GM19328 (cell line): ENCODE data around the gene SLC35G3.
"Not testable (repeated sequence)": the region's sequence is repeated elsewhere in the genome, so short reads cannot be mapped to it uniquely, and the experiment has no call there.

Source experiments
- ATAC-seq: cut with Tn5 transposase; IDR thresholded peaks from one replicate; pipeline ENCODE4 v1.9.1; 2021; ENCODE audit warnings: mild to moderate bottlenecking, moderate library complexity; ENCODE audit not compliant: unreplicated experiment

Gene SLC35G3

DNA sequence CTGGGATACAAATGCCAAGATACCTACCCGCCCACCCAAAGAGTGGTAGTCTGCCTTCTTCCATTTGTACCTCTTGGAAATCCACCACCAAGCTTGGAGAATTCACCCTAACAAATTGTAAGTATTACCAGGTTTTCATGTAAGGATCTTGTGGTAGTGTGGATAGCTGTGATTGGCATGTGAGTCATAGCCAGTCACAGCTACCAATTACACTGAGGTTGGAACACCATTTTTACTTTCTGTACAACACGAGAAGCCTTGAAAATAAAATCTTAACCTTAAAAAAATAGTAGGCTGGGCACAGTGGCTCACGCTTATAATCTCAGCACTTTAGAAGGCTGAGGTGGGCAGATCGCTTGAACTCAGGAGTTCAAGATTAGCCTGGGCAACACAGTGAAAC lies 18.5 kb upstream of the SLC35G3 start:
- no peak for ATAC-seq

DNA sequence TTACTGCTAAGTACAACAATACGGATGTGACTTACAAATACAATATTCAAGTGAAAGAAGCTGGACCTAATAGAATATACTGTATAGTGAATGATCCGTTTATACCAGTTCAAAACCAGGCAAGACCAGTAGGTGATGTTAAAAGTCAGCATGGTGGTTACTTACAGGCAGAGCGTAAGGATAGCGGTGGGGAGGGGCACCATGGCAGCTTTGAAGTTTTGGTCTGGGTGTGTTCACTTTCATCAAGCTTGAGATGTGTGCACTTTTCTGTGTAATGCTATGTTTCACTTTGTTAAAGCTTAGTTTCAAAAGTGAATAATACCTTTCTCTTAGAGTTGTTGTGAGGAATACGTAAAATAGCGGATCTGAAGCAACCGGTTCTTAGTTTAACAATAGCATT lies 16.5 kb upstream of the SLC35G3 start:
- ATAC-seq, result no peak

- ATAC-seq, result not testable (repeated sequence)
Measured at GRCh38 chr17:35202582-35202981, 8.4 kb upstream of the SLC35G3 start.

DNA sequence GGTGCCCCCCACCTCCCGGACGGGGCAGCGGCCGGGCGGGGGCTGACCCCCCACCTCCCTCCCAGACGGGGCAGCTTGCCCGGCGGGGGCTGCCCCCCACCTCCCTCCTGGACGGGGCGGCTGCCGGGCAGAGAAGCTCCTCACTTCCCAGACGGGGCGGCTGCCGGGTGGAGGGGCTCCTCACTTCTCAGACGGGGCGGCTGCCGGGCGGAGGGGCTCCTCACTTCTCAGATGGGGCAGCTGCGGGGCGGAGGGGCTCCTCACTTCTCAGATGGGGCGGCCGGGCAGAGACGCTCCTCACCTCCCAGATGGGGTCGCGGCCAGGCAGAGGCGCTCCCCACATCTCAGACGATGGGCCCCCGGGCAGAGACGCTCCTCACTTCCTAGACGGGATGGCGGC lies 869 bp upstream of the SLC35G3 start:
- not testable (repeated sequence) for ATAC-seq

GRCh38 chr17:35192708-35193107 lies 1.5 kb downstream of the SLC35G3 start:
- no peak for ATAC-seq

DNA sequence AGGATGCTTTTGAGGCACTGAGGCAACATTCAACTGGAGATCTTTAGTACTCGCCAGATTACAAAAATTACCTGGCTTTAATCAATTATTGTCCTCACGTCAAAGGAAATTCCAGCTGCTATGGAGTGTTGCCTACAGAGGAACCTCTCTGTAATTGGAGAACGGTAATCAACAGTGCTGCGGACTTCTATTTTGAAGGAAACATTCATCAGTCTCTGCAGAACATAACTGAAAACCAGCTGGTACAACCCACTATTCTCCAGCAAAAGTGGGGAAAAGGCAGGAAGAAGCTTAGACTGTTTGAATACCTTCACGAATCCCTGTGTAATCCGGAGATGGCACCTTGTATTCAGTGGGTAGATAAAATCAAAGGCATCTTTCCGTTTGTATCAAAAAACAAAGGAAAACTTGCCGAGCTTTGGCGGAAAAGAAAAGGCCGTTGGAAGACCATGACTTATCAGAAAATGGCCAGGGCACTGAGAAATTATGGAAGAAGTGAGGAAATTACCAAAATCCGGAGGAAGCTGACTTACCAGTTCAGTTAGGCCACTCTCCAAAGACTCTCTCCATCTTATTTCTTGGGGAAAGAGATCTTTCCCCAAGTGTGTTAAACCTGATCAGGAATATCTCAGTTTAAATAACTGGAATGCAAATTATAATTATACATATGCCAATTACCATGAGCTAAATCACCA lies 3.0 kb downstream of the SLC35G3 start:
- no peak for ATAC-seq

DNA sequence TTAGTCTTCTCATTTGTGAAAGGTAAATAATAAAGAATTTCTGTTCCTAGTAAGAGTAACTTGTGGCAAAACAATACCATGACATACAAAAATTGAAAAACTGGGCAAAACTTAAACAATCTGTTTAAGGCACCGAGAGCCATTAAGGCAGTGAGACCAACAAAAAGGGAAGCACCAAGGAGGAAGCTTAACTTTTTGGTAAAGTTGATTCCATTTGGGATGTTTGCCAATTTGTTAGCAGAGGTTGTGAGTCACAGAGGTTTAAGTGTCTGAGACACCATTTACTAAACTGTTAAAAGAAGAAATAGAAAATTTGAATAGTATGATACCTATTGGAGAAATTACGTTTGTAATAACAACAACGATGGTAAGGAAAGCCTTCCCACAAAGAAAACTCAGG lies 4.9 kb downstream of the SLC35G3 start:
- no peak for ATAC-seq

DNA sequence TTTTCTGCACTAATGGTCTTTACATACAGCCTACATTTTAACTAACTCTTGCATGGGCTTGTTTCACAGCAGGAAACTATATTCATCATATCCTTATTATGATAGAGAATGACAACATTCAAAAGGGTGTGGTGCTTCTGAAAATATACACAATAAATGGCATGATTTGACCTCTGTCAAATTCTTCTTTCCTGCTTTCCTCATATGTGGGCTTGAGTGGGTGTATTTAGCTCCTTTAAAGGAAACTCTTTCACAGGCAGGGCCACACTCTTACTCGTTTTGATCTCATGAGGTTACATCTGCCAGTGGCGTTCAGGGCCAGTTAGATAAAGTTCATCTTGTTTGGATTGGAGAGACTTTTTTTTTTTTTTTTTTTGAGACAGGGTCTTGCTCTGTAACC lies 6.1 kb downstream of the SLC35G3 start:
- ATAC-seq, result no peak

DNA sequence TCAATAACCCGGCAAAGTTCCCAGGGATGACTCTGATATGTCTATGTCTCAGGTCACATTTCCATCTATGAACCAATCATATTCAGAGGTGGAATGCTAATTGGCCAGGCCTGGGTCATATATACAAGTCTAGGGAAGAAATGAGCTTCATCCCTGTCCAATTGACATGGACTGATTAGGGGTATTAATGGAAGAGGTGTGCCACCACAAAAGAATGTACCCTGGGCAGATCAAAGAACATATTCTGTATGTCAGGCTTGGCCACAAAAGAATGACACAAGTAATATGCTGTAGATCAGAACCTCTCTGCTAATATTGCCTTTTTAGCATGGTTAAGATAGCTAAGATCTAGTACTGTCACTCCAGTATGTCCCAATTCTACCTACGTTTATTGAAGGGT lies 6.7 kb downstream of the SLC35G3 start:
- ATAC-seq, result no peak

DNA sequence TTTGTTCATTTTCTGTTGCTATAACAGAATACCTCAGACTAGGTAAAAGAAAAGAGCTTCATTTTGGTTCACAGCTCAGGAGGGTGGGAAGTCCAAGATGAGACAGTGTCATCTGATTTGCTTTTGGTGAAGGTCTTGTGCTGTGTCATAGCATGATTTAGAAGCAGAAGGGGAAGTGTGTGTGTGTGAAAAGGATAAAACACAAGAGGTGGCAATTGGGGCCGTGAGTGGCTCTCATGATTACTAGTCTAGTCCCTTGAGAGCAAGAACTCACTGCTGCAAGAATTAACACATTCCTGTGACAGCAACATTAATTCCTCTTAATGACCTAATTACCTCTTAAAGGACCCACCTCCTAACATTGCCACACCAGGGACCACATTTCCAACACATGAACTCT lies 8.3 kb downstream of the SLC35G3 start:
- ATAC-seq, result no peak

GRCh38 chr17:35184274-35184673 lies 9.9 kb downstream of the SLC35G3 start:
- ATAC-seq, result no peak

GRCh38 chr17:35183332-35183731 lies 10.9 kb downstream of the SLC35G3 start:
- no peak for ATAC-seq

- not testable (repeated sequence) for ATAC-seq
Measured at GRCh38 chr17:35179379-35179778, 14.8 kb downstream of the SLC35G3 start.

DNA sequence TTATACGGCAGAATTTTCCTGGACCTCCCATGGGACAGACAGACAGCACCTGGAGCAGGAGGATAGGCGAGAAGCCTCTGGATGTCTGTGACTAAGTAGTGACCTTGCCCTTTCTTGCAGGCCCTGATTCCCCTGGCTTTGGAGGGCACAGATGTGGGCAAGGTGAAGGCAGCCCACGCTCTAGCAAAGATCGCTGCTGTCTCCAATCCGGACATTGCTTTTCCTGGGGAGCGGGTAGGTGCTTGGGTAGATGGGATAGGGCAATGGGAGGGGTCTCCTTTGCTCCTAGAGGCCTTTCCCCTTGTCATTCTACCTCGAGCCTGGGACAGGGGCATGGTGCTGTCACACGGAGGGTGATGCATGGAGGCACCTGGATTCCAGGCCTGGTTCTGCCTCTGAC lies 17.3 kb downstream of the SLC35G3 start:
- no peak for ATAC-seq

DNA sequence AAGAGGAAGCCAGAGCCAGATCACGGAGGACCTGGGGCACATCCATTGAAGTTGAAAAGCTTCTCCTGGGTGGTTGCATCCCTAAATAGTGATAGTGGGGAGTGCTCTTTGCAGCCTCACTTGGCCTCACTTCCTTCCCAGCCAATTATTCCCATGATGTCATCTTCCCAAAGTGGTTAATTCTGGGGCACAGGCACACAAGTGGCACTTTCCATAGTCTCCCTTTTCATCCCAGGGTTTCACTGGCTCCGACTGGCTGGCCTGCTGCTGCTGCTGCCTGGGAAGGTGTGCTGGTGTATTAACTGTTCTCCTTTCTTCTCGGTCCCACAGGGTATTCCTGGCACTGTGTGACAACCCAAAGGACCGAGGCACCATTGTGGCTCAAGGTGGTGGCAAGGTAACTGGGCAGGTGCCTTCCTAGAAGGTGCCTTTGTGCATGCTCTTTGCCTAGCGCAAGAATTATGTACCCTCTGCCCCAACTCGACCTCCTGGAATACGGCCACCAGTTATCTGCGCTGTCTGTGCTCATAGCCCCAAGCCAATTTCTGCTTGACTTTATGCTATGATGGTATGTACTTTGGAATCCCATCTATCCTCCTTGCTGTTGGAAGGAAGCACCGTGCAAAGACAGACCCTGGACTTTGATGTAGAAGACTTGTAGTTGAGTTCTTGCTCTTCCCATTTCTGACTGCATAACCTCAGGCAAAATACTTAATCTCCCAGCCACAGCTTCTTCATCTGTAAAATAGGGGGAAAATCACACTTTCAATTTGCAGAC lies 18.4 kb downstream of the SLC35G3 start:
- no peak for ATAC-seq

GRCh38 chr17:35174835-35175334 lies 19.3 kb downstream of the SLC35G3 start:
- no peak for ATAC-seq

DNA sequence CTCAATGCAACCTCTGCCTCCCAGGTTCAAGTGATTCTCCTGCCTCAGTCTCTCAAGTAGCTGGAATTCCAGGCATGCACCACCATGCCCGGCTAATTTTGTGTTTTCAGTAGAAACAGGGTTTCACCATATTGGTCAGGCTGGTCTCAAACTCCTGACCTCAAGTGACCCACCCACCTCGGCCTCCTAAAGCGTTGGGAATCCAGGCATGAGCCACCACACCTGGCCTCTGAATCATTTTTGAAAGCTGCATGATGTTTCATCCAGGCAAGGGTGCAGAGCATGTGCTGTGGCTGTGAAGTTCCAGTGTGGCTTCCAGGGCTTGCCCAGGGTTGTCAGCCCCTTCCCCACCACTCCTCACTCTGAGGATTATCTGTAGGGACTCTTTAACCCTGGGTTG lies 21.9 kb downstream of the SLC35G3 start:
- not testable (repeated sequence) for ATAC-seq

DNA sequence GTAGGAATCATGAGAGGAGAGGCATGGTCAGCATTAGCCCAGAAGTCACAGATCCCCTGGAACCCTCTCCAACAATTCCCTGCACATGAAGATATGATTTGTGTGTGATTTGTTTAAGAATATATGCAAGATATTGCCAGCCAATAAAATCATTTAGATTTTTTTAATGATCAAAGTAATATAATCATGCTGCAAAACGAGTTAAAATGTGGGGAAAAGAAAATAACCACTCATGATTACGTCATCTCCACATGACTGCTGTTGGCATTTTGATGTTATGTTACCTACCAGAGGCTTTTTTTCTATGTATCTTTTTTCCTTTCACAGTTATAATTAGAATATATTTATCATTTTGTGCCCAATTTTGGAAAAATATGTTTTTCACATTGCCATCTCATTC lies 22.4 kb downstream of the SLC35G3 start:
- ATAC-seq, result no peak

GRCh38 chr17:35170968-35171771 lies 23.0 kb downstream of the SLC35G3 start:
- ATAC-seq, result no peak

GRCh38 chr17:35169835-35170363 lies 24.3 kb downstream of the SLC35G3 start:
- no peak for ATAC-seq

GRCh38 chr17:35167666-35168065 lies 26.5 kb downstream of the SLC35G3 start:
- ATAC-seq, result no peak
